GM12873 (cell line): Measurements from ENCODE around the gene APOBEC3B.

Source experiments
- CTCF ChIP-seq: IDR thresholded peaks from 2 replicates; pipeline ENCODE4 v1.5.1; 2012; ENCODE audit warnings: low read depth, mild to moderate bottlenecking, moderate library complexity, low read length, control low read depth; ENCODE audit not compliant: insufficient read depth; ENCODE audit errors: missing control alignments

Gene APOBEC3B

DNA sequence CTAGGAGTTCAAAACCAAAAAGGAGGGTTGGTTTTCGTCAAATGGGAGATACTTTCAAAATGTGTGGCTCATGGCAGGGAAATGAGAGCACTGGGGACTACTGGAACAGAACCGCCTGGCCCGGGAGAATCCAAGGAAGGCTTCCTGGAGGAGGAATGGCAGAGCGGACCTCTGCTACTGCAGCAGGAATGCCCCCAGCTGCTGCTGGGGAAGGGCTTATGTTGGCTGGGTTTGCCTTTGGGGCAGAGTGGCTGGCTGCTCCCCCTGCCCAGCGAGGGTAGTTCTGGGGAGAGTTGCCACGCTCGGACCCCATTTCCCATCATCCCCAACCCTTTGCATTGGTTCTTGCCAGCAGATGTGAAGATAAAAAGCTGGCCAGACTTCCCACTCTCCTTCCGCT is 35.4 kb upstream of the APOBEC3B start:
- TF ChIP-seq CTCF = no peak

- no peak for TF ChIP-seq CTCF
Observed at GRCh38 chr22:38947321-38948140, 34.6 kb upstream of the APOBEC3B start.

DNA sequence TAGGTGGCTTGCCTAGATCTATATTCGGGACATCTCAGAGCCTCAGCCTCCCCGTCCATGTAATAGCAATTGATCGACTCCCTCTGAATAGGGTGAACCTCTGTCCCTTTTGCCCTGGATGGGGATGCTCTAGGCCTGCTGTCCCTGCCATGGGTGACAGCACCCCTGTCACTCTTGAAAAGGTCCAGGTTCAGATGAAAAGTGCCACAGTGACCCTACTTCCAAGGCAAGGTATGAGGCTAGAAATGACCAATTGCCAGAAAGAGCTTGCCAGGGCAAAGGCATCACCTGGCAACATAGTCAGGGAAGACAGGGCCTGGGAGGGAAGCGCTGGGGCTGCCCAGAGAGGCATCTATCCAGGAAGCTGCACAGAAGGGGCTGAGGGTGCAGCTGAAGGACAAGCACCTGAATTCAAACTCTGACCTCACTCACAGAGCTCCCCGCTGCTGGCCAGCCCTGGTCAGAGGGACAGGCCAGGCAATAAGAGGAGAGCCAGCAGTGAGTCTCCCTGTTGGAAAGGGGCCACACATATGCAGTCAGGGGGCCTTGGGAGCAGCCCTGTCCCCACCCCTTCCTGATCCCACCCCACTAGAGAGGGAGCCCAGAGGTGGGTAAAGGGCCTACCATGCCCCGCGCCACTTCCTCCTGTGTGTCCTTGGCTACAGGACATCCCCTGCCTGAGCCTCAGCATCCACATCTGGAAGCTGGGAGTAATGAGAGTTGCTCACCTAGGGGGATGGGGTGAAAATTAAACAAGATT is 33.8 kb upstream of the APOBEC3B start:
- TF ChIP-seq CTCF = no peak

DNA sequence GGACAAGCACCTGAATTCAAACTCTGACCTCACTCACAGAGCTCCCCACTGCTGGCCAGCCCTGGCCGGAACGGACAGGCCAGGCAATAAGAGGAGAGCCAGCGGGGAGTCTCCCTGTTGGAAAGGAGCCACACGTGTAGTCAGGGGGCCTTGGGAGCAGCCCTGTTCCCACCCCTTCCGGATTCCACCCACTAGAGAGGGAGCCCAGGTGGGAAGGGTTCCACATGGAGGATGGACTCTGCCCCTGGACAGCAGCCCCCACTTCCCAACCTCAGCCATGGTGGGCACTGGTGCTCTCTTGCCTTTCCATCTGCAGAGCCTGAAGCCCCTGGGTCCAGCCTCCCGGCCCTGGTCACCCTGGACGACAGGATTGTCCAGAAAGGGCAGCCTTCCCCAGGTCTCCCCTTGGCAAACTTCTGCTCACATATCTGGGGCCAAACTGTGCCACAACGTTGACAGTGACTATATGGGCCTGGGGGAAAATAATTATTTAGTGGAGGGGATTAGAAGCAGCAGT is 32.2 kb upstream of the APOBEC3B start:
- TF ChIP-seq CTCF = no peak

- no peak for TF ChIP-seq CTCF
Observed at GRCh38 chr22:38950527-38951295, 31.4 kb upstream of the APOBEC3B start.

GRCh38 chr22:38951734-38952133 is 30.4 kb upstream of the APOBEC3B start:
- no peak for TF ChIP-seq CTCF
